VCaP (cell line): Measurements from ENCODE around the gene PARD3B.
A peak's percentile ranks its signal among the peaks of the same experiment; 100 is the strongest.

Experiments used
- H3K27ac ChIP-seq: fragments of 450-650 bp; 2 replicates; pipeline ENCODE4 v1.5.1; 2017
- CTCF ChIP-seq: fragments of 450-650 bp; conservative IDR thresholded peaks from 2 replicates; pipeline ENCODE4 v1.5.1; 2017; ENCODE audit warnings: mild to moderate bottlenecking, moderate library complexity

PARD3B gene

GRCh38 chr2:204544961-204545860 lies at the start of gene PARD3B:
Gene PARD3B, plus strand, starts transcription at chr2:204545475. Its CDS starts 525 bp downstream, at chr2:204546000.
- H3K27ac ChIP-seq, result peak within 1 kb of the TSS; percentile 90

GRCh38 chr2:204496779-204497178 lies 48.5 kb upstream of the PARD3B start:
- no peak for TF ChIP-seq CTCF
- H3K27ac ChIP-seq, result no peak overlapping the region

More at GRCh38 chr2:204544961-204545860, at the start of gene PARD3B:
- no peak for TF ChIP-seq CTCF

- no peak overlapping the region for H3K27ac ChIP-seq
- TF ChIP-seq CTCF, result no peak
Observed at GRCh38 chr2:204497855-204498254, 47.4 kb upstream of the PARD3B start.

GRCh38 chr2:204498291-204498690 lies 47.0 kb upstream of the PARD3B start:
- H3K27ac ChIP-seq, result no peak overlapping the region
- TF ChIP-seq CTCF, result no peak

GRCh38 chr2:204503869-204504268 lies 41.4 kb upstream of the PARD3B start:
- TF ChIP-seq CTCF, result no peak
- H3K27ac ChIP-seq, result no peak overlapping the region

GRCh38 chr2:204504594-204504993 lies 40.7 kb upstream of the PARD3B start:
- no peak overlapping the region for H3K27ac ChIP-seq
- no peak for TF ChIP-seq CTCF

GRCh38 chr2:204505488-204505887 lies 39.8 kb upstream of the PARD3B start:
- H3K27ac ChIP-seq, result no peak overlapping the region
- TF ChIP-seq CTCF, result no peak
